HG03064 (cell line): ENCODE measurements around the gene FEN1.

Source experiments
- ATAC-seq: cut with Tn5 transposase; IDR thresholded peaks from one replicate; pipeline ENCODE4 v1.9.1; 2021; ENCODE audit warnings: low read depth; ENCODE audit not compliant: unreplicated experiment

Gene FEN1

GRCh38 chr11:61756452-61757212 lies 36.1 kb upstream of the FEN1 start:
- ATAC-seq = no peak

GRCh38 chr11:61757213-61757862 lies 35.4 kb upstream of the FEN1 start:
- ATAC-seq = no peak

- ATAC-seq = no peak
These were observed 31.8 kb upstream of the FEN1 start for GRCh38 chr11:61760946-61761345.

- ATAC-seq = no peak
These were observed 31.1 kb upstream of the FEN1 start for GRCh38 chr11:61761440-61762222.

GRCh38 chr11:61762223-61762615 lies 30.5 kb upstream of the FEN1 start:
- no peak for ATAC-seq

- no peak for ATAC-seq
These were observed 29.9 kb upstream of the FEN1 start for GRCh38 chr11:61762798-61763197.

- ATAC-seq = no peak
These were observed 28.6 kb upstream of the FEN1 start for GRCh38 chr11:61763930-61764605.

- ATAC-seq = no peak
These were observed 28.0 kb upstream of the FEN1 start for GRCh38 chr11:61764606-61765260.

- no peak for ATAC-seq
These were observed 27.0 kb upstream of the FEN1 start for GRCh38 chr11:61765550-61766253.

GRCh38 chr11:61766353-61766841 lies 26.3 kb upstream of the FEN1 start:
- ATAC-seq = no peak

- no peak for ATAC-seq
These were observed 24.2 kb upstream of the FEN1 start for GRCh38 chr11:61768376-61769076.

- ATAC-seq = no peak
These were observed 23.4 kb upstream of the FEN1 start for GRCh38 chr11:61769169-61769920.

- ATAC-seq = no peak
These were observed 22.6 kb upstream of the FEN1 start for GRCh38 chr11:61769946-61770683.

GRCh38 chr11:61771195-61771894 lies 21.4 kb upstream of the FEN1 start:
- ATAC-seq = no peak

- no peak for ATAC-seq
These were observed 20.7 kb upstream of the FEN1 start for GRCh38 chr11:61771985-61772455.

- ATAC-seq = no peak
These were observed 19.4 kb upstream of the FEN1 start for GRCh38 chr11:61773356-61773755.

- no peak for ATAC-seq
These were observed 18.9 kb upstream of the FEN1 start for GRCh38 chr11:61773809-61774208.
